HG03045 (cell line): ENCODE measurements around the gene LRRC45.
"Not testable (repeated sequence)": the region's sequence is repeated elsewhere in the genome, so short reads cannot be mapped to it uniquely, and the experiment has no call there.

Source experiments
- ATAC-seq: cut with Tn5 transposase; IDR thresholded peaks from one replicate; pipeline ENCODE4 v1.9.1; 2021; ENCODE audit warnings: mild to moderate bottlenecking, moderate library complexity; ENCODE audit not compliant: unreplicated experiment

Gene LRRC45

GRCh38 chr17:82033359-82034085, 10.4 kb downstream of the LRRC45 start:
- ATAC-seq: no peak

GRCh38 chr17:82034371-82035011, 11.4 kb downstream of the LRRC45 start:
- ATAC-seq: no peak

GRCh38 chr17:82035488-82035887, 12.4 kb downstream of the LRRC45 start:
- no peak for ATAC-seq

DNA sequence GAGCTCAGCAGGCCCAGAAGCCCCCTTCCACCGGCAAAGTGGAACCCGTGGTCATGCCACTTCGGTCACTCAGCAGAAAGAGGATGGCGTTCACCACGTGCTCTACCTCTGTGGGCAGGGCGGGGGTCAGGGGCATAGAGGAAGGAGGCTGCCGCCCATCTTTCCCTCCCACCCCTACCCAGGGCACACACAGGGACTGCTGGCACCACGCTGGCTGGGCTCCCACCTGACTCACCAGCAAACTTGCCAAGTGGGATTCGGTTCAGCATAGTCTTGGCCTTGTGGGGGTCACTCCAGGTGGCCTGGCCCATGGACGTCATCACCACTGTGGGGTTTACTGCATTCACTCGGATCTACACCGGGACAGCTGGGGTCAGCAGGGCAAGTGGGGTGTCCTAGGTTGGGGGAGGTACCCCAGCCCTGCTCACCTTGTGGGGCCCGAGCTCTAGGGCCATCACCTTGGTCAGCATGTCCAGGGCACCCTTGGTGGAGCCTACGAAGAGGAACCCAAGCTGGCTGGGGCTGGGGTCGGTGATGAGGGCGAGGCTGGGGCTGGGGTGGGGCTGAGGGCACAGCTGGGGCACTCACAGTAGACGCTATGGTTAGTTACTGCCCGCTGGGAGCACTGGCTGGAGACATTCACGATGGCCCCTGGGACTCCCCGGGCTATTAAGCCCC, 13.0 kb downstream of the LRRC45 start:
- ATAC-seq: no peak

DNA sequence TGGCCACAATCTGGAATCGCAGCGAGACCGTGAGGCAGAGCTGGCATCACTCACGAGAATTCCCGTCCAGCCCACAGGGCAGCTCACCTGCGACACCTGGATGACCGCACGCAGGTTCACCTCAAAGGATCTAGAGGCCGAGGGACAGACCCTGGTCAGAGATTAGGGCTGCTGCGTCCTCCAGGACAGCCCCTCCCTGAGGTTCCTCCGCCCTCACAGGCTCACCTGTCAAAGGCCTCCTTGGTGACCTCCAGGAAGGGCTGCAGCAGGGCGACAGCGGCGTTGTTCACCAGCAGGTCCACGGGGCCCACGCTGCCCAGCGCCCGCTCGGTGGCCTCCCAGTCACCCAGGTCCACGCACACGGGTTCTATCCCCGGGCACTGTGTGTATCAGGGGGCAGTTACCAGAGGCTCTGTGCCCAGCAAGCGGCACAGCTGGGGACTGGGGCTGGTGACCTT, 13.6 kb downstream of the LRRC45 start:
- no peak for ATAC-seq

DNA sequence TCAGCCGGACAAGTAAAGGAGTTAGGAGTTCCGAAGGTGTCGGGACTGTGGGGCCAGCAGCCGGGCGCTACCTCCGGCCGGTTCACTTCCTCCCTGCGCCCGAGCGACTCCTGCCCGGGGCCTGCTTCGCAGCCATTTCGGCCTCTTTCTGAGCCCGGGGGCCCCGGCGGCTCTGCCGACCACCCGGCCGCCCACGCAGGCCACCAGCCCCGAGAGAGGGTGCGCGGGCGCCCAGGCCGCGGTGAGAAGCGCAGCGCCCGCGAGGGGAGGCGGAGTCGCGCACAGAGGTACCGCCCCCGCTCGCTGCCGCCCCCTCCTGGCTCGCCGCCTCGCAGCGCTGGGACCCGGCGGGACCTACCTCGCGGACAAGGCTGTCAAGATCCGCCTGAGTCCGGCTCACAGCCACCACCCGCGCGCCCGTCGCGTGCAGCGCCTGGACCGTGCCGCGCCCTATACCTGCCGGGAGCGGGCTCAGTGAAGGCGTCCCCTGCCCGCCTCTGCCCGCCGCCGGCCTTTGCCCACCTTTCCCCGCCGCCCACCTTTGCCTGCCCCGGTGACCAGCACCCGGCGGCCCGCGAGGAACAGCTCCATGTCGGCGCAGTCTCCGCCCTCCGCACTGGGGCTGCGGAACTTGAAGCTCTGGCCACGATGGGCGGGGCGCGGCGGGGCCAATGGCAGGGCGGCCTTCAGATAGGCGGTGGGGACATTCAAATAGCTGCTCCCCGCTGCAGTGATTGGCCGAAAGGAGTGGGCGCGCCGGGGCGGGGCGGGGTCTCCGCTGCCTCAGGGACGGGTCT, 14.2 kb downstream of the LRRC45 start, which contains the start of gene DCXR:
Gene DCXR (minus strand): TSS at position 606 of the 797 bp plus-strand sequence. CDS start 15 bp downstream, at position 591.
- peak; percentile 89 for ATAC-seq

DNA sequence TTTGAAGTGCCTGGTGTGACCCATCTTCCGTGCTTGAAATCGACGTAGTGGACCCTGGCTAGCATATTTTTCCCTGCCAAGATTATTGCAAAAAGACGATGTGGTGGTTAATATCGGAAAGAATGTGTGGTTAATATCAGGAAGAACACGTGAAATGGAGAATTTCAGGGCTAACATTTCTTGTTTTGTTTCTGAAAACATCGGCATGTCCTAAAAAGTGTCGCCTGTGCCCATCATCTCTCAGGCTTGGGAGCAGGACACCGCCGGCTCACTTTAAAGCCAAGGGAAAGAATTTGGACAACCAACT, 14.7 kb downstream of the LRRC45 start:
- no peak for ATAC-seq

DNA sequence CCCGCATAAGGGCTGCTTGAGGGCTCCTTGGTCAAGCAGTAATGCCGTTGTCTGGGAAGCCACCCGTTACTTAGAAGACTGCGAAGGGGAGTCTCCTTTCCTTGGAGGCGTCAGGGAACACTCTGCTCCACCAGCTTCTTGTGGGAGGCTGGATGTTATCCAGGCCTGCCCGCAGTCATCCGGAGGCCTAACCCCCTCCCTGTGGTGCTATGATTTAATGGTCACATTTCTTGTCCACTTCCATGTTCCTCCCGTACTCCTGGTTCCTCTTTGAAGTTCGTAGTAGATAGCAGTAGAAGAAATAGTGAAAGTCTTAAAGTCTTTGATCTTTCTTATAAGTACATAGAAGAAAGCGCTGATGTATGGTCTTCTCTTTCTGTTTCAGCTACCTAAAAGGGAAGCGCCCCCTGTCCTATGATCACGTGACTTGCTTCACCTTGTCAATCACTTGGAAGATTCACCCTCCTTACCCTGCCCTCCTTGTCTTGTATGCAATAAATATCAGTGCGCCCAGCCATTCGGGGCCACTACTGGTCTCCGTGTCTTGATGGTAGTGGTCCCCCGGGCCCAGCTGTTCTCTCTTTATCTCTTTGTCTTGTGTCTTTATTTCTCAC, 15.8 kb downstream of the LRRC45 start:
- not testable (repeated sequence) for ATAC-seq

DNA sequence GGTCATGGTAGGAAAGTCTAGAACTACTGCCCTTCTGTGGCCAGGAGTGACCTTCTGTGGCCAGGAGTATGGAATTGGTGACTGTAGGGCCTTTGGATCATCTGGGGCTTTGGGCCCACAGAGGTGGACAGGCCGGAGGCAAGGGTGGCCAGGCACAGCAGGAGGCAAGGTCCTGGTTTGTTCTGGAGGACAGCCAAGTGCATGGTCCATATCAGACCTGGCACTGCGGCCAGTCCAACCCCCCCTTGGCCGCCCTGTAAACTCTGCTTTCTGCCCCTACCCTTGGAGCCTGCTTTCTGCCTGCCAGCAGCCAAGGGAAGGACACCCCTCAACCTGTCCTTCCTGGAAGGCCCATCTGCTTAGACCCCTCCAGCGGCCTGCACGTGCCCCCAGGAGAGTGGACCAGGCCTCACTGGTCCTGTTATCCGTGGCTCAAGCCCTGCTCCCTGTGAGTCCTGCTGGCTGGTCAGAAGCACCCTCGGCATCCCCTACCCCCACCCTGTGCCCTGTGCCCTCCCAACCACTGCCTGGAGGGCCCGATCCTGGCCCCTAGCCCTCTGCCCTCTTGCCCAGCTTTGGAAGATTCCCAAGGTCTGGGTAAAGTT, 16.7 kb downstream of the LRRC45 start:
- no peak for ATAC-seq

DNA sequence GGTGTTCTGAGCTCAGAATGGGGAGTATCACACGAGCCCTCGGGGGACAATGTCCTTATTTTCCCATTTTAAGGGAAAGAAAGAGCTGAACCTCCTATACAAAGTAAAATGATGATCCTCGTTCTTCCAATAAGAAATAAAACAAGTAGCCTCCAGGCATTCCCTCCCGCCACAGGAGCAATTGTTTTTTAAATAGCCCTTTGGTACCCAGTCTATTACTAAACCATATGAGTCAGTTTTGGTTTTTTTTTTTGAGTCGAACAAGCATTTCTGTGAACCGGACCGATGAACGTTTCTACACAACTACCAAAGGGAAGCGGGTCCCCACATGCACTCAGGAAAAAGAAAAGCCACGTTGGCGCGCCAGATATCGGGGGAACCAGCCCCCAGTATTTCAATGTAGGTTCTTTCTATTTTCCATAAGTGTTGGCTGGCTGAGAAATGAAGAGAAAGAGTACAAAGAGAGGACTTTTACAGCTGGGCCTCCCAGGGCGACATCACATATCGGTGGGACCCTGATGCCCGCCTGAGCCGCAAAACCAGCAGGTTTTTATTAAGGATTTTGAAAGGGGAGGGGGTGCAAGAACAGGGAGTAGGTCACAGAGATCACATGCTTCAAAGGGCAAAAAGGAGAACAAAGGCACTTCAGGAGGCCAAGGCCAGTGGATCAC, 18.2 kb downstream of the LRRC45 start:
- ATAC-seq: no peak

DNA sequence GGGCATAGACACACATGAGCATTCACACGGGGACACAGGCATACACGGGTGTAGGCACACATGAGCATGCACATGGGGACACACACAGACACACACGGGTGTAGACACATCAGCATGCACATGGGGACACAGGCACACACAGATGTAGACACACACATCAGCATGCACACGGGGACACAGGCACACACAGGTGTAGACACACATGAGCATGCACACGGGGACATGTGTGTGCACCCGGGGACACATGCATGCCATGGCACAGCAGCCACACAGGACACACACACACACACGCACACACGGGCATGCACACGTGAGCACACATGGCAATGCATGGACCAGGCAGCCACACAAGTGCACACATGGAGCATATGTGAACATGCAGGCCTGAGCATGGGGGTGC, 19.5 kb downstream of the LRRC45 start:
- no peak for ATAC-seq

DNA sequence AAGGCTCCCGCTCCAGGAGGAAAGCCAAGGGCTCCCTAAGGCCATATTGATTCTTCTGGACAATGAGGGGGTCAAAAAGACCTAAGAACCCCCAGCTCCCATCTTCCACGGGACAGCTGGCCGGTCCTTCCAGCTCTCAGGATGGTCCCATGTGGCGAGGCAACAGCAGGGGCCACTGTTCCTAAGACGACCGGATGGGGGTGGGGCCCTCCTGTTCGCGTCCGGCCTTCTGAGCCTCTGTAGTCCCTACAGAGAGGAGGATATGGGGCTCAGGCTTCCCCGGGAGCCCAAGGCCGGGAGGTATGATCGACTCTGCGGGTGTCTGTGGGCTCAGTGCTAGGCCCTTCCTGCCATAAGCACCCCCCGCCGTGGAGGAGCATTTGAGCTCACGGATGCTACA, 20.4 kb downstream of the LRRC45 start:
- no peak for ATAC-seq

DNA sequence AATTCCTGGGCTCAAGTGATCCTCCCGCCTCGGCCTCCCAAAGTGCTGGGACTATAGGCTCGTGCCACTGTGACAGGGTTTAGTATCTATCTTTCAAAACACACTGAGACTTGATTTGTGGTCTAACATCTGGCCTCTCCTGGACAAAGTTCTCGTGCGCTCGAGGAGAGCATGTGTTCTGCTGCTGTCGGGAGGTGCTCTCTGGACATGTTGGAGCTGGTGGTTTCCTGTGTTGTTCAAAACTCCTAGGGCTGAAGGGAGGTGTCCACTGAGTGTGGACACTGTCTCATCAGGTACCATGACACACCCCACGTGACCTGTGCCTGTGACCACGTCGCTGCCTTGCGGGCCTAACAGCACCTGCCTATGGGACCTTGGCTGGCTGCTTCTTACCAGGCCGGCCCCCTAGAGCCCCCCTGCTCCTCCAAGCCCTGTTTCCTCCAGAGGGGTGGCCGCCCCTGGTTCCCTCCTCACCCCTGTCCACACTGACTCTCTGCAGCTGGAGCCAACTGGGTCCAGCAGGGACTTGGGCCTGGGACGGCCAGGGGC, 22.9 kb downstream of the LRRC45 start:
- no peak for ATAC-seq

GRCh38 chr17:82046903-82047302, 23.8 kb downstream of the LRRC45 start:
- ATAC-seq: no peak

DNA sequence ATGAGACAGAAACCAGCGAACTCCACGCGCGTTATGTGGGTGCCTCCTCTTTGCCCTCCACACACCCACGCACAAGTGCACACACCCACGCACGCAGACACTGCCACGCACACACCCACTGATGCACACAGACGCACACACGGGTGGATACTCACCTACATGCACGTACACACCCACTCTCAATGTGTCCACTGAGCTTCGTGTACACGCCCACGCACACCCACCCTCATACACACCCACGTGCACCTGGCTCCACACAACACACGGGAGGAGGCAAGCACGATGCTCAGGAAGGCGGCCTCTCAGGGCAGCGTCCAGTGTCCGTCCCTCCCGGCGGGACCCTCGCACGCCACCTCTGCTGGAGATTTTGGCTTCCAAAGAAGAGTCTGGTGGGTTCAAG, 24.3 kb downstream of the LRRC45 start:
- no peak for ATAC-seq

DNA sequence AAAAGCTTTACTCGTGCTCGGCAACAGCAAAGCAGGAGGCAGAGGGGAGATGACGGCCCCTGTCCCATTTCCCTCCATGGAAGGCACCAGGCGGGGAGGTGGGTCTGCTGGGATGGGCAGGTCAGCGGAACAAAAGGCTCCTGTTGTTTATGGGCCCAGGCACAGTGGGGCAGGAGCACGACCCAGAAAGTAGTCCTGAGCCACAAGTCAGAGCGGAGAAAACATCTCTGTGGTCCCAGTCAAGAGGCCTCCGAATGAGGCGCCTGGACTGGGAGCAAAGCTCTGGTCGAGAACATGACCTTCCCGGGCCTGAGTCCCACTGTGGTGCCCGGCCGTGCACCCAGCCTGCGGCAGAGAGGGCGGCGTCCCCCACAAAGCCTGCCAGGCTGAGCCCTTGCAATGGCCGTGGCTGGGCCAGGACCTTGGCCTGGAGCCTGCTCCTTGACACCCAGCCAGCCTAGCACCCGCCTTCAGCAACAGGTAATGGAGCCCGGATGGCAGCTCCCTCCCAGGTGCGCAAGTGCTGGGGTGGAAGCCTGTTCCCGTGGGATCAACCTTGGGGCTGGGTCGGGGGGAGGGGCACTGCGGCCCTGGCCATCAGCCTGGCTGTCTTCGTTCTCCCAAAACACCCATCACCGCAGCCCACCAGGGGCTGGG, 24.9 kb downstream of the LRRC45 start:
- no peak for ATAC-seq

DNA sequence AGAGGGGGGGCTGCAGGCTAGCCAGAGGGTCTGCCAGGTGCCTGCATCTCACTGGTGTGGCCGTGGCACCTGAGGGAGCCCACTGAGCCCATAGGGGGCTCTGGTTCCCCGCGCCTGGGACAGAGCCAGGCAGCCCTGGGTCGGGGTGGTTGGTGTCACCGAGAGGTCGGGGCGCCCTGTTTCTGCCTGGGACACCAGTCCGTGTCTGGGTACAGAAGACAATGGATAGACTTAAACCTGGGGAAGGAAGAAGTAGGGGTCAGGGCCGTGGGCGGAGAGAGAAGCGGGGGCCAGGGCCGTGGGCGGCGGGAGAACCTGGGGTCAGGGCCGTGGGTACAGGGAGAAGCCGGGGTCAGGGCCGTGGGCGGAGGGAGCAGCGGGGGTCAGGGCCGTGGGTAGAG, 25.5 kb downstream of the LRRC45 start:
- ATAC-seq: no peak

- ATAC-seq: no peak
Observed at GRCh38 chr17:82049106-82049505, 26.0 kb downstream of the LRRC45 start.

DNA sequence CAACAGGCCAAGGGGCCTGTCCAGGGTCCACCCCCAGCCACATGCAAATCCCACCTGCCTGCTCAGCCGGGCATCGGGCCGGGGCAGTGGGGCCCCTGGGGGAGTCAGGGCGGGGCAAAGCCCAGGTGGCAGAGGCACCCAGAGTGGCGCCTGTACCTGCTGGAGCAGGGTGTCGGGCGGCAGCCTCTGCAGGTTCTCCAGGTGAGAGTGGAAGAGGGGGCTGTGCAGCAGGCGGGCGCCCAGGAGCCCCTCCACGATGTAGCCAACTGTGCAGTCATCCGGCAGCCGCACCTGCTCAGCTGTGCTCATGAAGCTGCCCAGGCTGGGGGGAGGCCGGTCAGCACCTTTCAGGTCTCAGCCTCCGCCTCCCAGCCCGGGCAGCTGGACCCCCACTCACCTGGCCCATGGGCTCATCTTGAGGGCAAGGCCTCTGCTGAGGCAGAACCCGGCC, 26.4 kb downstream of the LRRC45 start:
- no peak for ATAC-seq
